ENCODE results near the gene COG3. TPM values are rescaled to one million over a fixed set of nuclear protein-coding genes. Genes with fewer than 3 reads are reported as not detected.
A peak's percentile ranks its signal among the peaks of the same experiment; 100 is the strongest.

COG3 gene
- total and polyA plus RNA-seq, 2 of the 13 experiments (the other 11 are each of a cell fraction or from before 2014, with no cell fraction given): 37.8 to 47.5 TPM

DNA sequence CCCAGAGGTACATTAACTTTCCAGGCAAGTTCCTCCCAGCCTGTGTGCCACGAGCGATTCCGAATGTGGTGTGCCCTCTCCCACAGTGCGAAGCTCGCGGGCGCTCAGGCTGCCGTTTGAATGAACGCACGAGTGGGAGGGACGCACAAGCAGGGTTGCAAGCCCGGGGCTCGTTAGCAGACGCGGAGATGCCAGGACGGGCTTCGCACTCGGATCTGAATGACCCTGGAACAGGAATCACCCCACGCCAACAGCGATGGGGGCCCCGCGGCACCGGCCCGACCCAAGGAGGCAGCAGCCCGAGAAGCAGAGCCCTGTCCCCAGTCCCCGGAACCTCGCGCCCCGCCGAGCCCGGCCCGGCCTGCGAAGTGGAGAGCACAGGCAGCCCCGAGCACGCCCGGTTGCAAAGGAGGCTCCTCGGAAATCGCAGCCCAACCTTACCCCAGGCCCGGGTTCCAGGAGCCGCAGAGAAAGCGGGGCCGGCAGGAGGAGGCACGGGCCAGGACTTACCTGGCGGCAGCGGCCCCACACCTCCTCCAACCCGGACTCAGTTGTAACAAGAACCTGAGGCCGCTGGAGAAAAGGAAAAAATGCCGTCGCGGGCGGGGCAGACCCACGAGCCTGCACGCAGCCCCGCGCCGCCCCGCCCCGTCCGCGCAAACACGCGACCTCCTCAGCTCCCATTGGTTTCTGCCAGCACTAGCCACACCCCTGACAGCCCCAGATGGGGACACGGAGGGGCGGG lies 46.8 kb upstream of the COG3 start, which contains the start of gene SLC25A30 (continued):
- peak; percentile 52; the same call in 1 of the 2 replicates for TF ChIP-seq SIN3A (IDR thresholded peaks at IDR 0.05; ENCODE audit: borderline replicate concordance, low read depth, low read length)
- peak; percentile 38; the same call in 1 of the 2 replicates for TF ChIP-seq HBP1 (CRISPR knock-in tag; IDR thresholded peaks at IDR 0.05; ENCODE audit: low read depth)
- TF ChIP-seq SMYD3 (CRISPR knock-in tag; IDR thresholded peaks at IDR 0.05): no peak
- peak; percentile 51; the same call in 1 of the 2 replicates for TF ChIP-seq HOXA3 (CRISPR knock-in tag; IDR thresholded peaks at IDR 0.05)
- 0 out of 2 replicates have a peak, but pooled peaks have one; percentile 54 for TF ChIP-seq CHCHD3 (CRISPR knock-in tag; IDR thresholded peaks at IDR 0.05)
- 0 out of 2 replicates have a peak, but pooled peaks have one; percentile 36 for TF ChIP-seq ARID5B (CRISPR knock-in tag; IDR thresholded peaks at IDR 0.05)
- no peak for TF ChIP-seq RFX1 (IDR thresholded peaks at IDR 0.05)
- TF ChIP-seq, protein P1, sequence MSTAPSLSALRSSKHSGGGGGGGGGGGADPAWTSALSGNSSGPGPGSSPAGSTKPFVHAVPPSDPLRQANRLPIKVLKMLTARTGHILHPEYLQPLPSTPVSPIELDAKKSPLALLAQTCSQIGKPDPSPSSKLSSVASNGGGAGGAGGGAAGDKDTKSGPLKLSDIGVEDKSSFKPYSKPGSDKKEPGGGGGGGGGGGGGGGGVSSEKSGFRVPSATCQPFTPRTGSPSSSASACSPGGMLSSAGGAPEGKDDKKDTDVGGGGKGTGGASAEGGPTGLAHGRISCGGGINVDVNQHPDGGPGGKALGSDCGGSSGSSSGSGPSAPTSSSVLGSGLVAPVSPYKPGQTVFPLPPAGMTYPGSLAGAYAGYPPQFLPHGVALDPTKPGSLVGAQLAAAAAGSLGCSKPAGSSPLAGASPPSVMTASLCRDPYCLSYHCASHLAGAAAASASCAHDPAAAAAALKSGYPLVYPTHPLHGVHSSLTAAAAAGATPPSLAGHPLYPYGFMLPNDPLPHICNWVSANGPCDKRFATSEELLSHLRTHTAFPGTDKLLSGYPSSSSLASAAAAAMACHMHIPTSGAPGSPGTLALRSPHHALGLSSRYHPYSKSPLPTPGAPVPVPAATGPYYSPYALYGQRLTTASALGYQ (CRISPR knock-in tag; IDR thresholded peaks at IDR 0.05): no peak
- peak; percentile 76; the same call in 1 of the 2 replicates for TF ChIP-seq ZNF446 (CRISPR knock-in tag; IDR thresholded peaks at IDR 0.05)
- TF ChIP-seq ESRRA (CRISPR knock-in tag; IDR thresholded peaks at IDR 0.05; ENCODE audit: low read depth): no peak; the same call in 1 of the 2 replicates
- TF ChIP-seq HNRNPLL (IDR thresholded peaks at IDR 0.05; ENCODE audit: low read depth, low read length, poor library complexity, severe bottlenecking): peak; percentile 63
- 0 out of 2 replicates have a peak, but pooled peaks have one; percentile 19 for TF ChIP-seq MAFG (CRISPR knock-in tag; IDR thresholded peaks at IDR 0.05)
- no peak; the same call in 1 of the 2 replicates for TF ChIP-seq BCL6 (CRISPR knock-in tag; IDR thresholded peaks at IDR 0.05)
- no peak for TF ChIP-seq FOXK1 (CRISPR knock-in tag; IDR thresholded peaks at IDR 0.05; ENCODE audit: borderline replicate concordance, low read depth)
- peak; percentile 63; the same call in 1 of the 2 replicates for TF ChIP-seq ZNF230 (CRISPR knock-in tag; IDR thresholded peaks at IDR 0.05)
- no peak for TF ChIP-seq ZNF367 (CRISPR knock-in tag; IDR thresholded peaks at IDR 0.05; ENCODE audit: borderline replicate concordance)
- no peak for TF ChIP-seq ATAD3A (CRISPR knock-in tag; IDR thresholded peaks at IDR 0.05)
- TF ChIP-seq, protein P2, sequence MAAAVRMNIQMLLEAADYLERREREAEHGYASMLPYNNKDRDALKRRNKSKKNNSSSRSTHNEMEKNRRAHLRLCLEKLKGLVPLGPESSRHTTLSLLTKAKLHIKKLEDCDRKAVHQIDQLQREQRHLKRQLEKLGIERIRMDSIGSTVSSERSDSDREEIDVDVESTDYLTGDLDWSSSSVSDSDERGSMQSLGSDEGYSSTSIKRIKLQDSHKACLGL (CRISPR knock-in tag; IDR thresholded peaks at IDR 0.05): peak; percentile 88
- TF ChIP-seq TBL1XR1 (IDR thresholded peaks at IDR 0.05; ENCODE audit: borderline replicate concordance, low read length, partially characterized antibody): no peak
- no peak for TF ChIP-seq ZNF550 (CRISPR knock-in tag; IDR thresholded peaks at IDR 0.05; ENCODE audit: borderline replicate concordance)
- TF ChIP-seq ZNF264 (CRISPR knock-in tag; IDR thresholded peaks at IDR 0.05): 0 out of 2 replicates have a peak, but pooled peaks have one; percentile 55
- no peak for TF ChIP-seq ELF1 (CRISPR knock-in tag; IDR thresholded peaks at IDR 0.05)
- no peak for TF ChIP-seq NBN (conservative IDR thresholded peaks at IDR 0.05)
